Middle frontal gyrus (tissue), 1 donor: ENCODE data around the gene SLC25A11.

Source experiments
- DNase-seq: peaks from one replicate; pipeline ENCODE4 v3.0.0-alpha.2; 2015; ENCODE audit warnings: low spot score; ENCODE audit errors: extremely low spot score

The SLC25A11 gene

GRCh38 chr17:4966844-4967538, 27.1 kb upstream of the SLC25A11 start:
- DNase-seq: peak; percentile 98

GRCh38 chr17:4965311-4965986, 25.6 kb upstream of the SLC25A11 start:
- no peak for DNase-seq

GRCh38 chr17:4960279-4960922, 20.6 kb upstream of the SLC25A11 start:
- DNase-seq: no peak

- no peak for DNase-seq
Measured at GRCh38 chr17:4959261-4959965, 19.6 kb upstream of the SLC25A11 start.

- DNase-seq: no peak
Measured at GRCh38 chr17:4958102-4958501, 18.3 kb upstream of the SLC25A11 start.

GRCh38 chr17:4956493-4957061, 16.7 kb upstream of the SLC25A11 start:
- DNase-seq: no peak

- DNase-seq: no peak
Measured at GRCh38 chr17:4955091-4955490, 15.2 kb upstream of the SLC25A11 start.

- DNase-seq: no peak
Measured at GRCh38 chr17:4953451-4953961, 13.7 kb upstream of the SLC25A11 start.

- DNase-seq: no peak
Measured at GRCh38 chr17:4951486-4951885, 11.6 kb upstream of the SLC25A11 start.

GRCh38 chr17:4950746-4951204, 10.9 kb upstream of the SLC25A11 start, which contains the start of gene ENO3:
TSS of gene ENO3 (plus strand) at chr17:4951119. CDS start at chr17:4951830, 711 bp downstream.
- DNase-seq: no peak

- DNase-seq: no peak
Measured at GRCh38 chr17:4950075-4950745, 10.4 kb upstream of the SLC25A11 start.

- no peak for DNase-seq
Measured at GRCh38 chr17:4949321-4950074, 9.7 kb upstream of the SLC25A11 start.

GRCh38 chr17:4948931-4949320, 9.1 kb upstream of the SLC25A11 start:
- DNase-seq: no peak

- DNase-seq: peak; percentile 58
Measured at GRCh38 chr17:4948166-4948930, 8.5 kb upstream of the SLC25A11 start, which contains the start of gene PFN1. TSS of gene PFN1 (minus strand) at chr17:4948530. CDS start at chr17:4948394, 136 bp downstream.

- no peak for DNase-seq
Measured at GRCh38 chr17:4947411-4948165, 7.7 kb upstream of the SLC25A11 start.

- no peak for DNase-seq
Measured at GRCh38 chr17:4947010-4947410, 7.2 kb upstream of the SLC25A11 start.

- DNase-seq: no peak
Measured at GRCh38 chr17:4946312-4946976, 6.6 kb upstream of the SLC25A11 start.

- no peak for DNase-seq
Measured at GRCh38 chr17:4945944-4946280, 6.1 kb upstream of the SLC25A11 start.
